Head of caudate nucleus (tissue), 42 donors: ENCODE measurements around the gene MYO1E.

Experiments used
- DNase-seq, 42 donors: peaks; one replicate each; pipeline versions ENCODE4 v3.0.0 to v3.0.0-alpha.2; 2020 to 2021; ENCODE audit warnings: mixed read lengths in 7 of 42
- intact Hi-C: fragments of 100-400 bp; cut with DNase I; formaldehyde crosslinking; loops from one replicate; pipeline ENCODE4 v1.15.0; 2022

Gene MYO1E

GRCh38 chr15:59251001-59251845 is 121.4 kb downstream of the MYO1E start:
- no peak for DNase-seq
- intact Hi-C loops, result no loop called here

GRCh38 chr15:59250249-59250648 is 122.4 kb downstream of the MYO1E start:
- no peak for DNase-seq
- intact Hi-C loops, result no loop called here

DNA sequence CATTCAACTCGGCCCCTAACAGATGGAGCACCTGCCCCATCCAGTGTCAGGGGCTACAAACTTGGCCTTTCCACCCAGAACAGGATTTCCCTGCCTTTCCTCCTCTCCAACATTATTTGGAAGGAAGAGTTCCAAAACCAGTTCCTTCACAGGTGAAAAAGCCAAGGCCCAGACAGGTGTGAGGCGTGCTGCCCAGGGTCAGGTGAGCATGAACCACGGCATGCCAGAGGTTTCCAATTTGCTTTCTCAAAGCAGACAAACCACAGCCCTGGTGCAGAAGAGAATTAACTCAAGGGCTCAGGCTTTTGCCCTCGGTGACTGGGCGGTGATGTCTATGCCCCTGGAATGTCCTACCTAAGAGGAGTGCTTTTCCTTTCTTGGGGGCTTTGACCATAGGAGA is 122.9 kb downstream of the MYO1E start:
- intact Hi-C loops, result loop anchor here (10.0 kb wide), 1 partner anchor 245 kb away; no protein-coding TSS in a partner anchor
- DNase-seq, result no peak

DNA sequence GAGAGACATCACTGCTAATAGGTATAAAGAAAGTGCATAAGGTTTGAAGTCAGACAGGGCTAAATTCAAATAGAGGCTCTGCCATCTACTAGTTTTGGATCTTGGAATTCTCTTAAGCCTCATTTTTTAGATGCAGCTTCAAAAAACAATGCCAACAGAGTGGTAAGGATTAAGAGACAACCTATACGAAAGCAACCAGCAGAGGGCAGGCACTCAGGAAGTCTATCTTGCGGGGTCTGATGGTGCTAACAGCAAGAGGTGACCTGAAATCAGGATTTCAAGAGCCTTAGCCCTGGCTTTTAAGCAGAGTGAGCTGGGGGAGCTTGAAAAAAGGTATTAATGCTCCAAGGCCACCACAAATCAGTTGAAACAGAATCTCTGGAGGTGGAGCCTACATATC is 125.3 kb downstream of the MYO1E start:
- intact Hi-C loops, result loop anchor here (10.0 kb wide), 1 partner anchor 247 kb away; no protein-coding TSS in a partner anchor
- peak; percentile 22 to 89 (median 71) for DNase-seq

DNA sequence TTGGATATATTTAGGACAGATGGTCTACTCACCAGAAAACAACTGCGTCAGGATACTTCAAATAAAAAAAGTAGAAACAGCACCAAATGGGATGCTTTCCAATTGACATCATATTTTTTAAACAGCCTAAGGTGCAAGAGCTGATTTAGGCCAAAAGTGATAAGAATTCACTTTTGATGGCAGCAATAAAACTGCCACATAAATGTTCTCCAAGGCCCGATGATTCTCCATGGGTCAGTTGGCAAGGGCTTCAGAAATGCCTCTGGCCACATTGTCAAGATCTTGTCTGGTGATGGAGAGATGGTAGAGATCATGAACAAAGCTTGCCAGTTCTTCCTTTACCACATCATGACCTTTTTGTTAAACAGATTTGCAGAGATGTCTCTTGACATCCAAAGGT is 127.1 kb downstream of the MYO1E start:
- DNase-seq, result no peak
- intact Hi-C loops, result loop anchor here (10.0 kb wide), 1 partner anchor 249 kb away; no protein-coding TSS in a partner anchor

DNA sequence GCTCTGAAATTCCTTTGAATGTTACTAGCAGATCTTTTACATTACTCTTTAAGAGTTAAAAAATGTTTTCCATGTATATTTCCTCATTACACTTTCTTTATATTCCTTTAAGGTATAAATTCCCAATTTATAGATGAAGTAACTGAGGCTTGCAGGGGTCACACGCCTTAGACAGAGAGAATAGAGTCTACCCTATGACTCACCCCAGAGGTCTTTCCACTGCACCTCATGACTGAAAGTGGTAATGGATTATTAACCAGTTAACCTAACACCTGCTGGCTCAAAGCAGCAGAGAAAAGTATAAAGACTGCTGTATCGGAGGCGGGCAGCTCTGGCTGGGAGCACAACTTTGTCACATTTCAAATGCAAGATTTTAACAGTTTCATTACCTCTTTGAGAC is 128.3 kb downstream of the MYO1E start:
- intact Hi-C loops, result loop anchor here (10.0 kb wide), 1 partner anchor 250 kb away; no protein-coding TSS in a partner anchor
- DNase-seq, result peak in 1 of 42 donors; percentile 16

GRCh38 chr15:59243622-59244021 is 129.0 kb downstream of the MYO1E start:
- peak in 1 of 42 donors; percentile 33 for DNase-seq
- intact Hi-C loops, result loop anchor here (10.0 kb wide), 1 partner anchor 251 kb away; no protein-coding TSS in a partner anchor

- DNase-seq, result no peak
- intact Hi-C loops, result loop anchor here (10.0 kb wide), 1 partner anchor 252 kb away; no protein-coding TSS in a partner anchor
These were observed 130.0 kb downstream of the MYO1E start for GRCh38 chr15:59242649-59243048.

GRCh38 chr15:59240036-59240435 is 132.6 kb downstream of the MYO1E start:
- intact Hi-C loops, result loop anchor here (10.0 kb wide), 1 partner anchor 255 kb away; no protein-coding TSS in a partner anchor
- no peak for DNase-seq

DNA sequence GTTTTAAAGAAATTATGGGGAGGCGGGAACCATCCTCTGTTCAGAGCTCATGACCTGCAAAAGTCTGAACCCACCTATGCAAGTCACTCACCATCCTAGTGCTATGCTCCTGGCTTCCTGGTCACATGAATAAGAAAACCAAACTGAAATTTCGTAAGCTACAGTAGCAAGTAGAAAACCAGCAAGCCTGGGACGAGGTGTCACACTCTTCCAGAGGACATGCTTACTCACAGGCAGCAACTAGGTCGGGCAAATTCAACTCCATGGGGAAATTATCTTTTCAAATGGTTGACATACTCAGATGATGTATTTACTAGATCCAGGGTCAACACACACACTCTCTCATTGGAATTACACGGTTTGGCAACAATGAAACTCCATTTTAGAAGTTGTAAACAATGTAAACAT is 134.7 kb downstream of the MYO1E start:
- peak in 1 of 42 donors; percentile 24 for DNase-seq
- intact Hi-C loops, result no loop called here

DNA sequence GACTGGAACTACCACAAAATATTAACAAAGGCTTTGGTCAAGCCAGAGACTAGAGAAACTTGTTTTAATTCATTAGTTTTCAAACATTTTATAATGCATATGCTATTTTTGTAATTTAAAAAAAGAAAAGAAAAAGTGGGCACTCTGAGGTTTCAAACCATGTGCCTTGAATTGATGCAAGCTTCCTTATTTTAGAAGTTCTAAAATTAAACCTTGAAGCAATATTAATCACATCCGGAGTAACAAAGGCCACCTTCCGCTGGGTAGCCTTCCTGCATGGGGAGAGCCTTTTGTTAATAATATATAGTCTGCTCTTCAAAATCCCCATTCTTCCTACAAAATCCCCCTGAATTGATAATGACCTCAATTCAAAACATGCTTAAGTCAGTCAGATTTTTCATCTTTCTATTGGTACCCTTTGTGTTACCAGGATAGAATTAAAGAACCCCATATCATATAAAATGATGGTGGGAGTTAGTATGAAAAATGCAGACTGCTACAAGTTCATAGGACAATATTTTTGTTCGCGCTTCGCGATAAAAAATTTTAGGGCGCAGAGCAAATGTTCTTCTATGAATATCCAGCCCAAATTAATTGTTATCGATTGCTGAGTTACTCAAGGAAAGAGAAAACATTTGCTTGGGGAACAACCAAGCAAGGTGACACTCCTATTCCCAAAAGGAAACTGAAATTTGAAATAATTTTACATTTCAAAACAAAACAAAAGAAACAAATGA is 135.4 kb downstream of the MYO1E start:
- intact Hi-C loops, result no loop called here
- DNase-seq, result peak in 1 of 42 donors; percentile 41

DNA sequence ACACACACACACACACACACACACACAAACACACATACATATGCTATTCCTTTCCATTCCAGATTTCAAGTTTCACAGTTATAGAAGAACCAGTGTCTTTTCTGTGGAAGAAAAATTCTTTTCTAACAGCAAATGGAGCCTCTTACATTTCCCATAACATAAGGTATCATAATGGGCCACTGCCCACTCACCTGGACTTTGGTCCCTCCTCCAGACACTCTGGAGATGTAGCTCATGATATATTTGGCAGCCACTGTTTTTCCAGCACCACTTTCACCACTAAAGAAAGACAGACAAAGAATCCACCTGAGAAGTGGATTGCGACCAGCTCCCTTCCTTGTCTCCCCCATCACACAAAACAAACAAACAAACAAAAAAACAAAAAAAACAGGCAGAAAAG is 136.3 kb downstream of the MYO1E start:
- intact Hi-C loops, result no loop called here
- no peak for DNase-seq

DNA sequence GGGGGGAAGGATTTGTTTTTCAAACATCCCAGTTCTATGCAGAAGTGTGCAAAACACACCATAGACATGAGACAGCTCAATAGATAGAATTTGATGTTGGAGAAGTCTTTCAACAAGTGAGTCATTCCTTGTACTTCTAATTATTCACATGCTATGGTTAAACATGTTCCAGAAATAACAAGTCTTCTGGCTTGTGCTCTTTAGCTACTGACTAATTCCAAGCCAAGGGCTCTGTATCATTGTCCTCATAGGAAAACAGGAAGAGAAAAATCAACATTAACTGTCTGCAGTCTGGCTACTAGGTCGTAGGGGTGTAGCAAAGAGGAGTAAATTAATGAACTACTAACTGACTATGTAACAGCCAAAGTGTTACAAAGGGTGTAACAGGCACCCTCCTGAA is 140.2 kb downstream of the MYO1E start:
- intact Hi-C loops, result no loop called here
- DNase-seq, result no peak

GRCh38 chr15:59230531-59231055 is 142.1 kb downstream of the MYO1E start:
- intact Hi-C loops, result no loop called here
- no peak for DNase-seq

DNA sequence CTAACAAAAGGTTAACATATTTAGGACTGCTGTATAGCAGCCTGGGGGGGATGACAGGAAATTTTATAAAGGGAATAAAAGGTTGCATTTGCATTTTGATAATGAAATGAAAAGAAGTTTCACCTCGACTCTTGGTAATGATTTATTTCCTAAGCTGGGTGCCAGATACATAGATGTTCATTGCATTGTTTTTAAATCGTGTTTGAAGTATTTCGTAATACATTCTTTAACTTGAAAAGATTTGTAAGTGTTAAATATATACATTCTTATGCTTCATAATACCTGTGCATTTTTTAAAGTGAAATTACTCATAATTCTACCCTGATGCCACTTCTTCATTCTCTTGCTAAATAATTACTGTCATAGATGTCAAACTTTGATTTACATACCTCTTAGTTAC is 143.2 kb downstream of the MYO1E start:
- intact Hi-C loops, result no loop called here
- DNase-seq, result no peak

GRCh38 chr15:59229015-59229414 is 143.7 kb downstream of the MYO1E start:
- intact Hi-C loops, result no loop called here
- DNase-seq, result no peak

DNA sequence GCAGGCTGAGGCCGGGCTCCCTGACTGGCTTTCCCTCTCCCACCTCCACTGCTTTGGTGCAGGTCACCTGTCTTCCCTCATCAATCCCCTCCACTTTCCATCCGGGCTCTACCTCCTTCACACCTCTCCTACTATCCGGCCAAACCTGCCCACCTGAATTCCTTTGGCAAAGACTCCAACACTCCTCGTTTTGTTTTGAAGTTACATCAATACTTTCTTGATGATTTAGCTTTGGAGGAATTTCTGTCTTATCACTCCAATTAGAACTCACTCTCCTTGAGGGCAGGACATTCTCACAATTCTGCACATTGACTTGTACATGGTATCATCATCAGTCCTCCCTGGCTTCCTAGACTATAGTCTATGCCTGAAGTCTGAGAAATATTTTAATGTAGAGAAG is 145.7 kb downstream of the MYO1E start:
- no peak for DNase-seq
- intact Hi-C loops, result no loop called here

- no peak for DNase-seq
- intact Hi-C loops, result no loop called here
These were observed 148.2 kb downstream of the MYO1E start for GRCh38 chr15:59224474-59224873.

DNA sequence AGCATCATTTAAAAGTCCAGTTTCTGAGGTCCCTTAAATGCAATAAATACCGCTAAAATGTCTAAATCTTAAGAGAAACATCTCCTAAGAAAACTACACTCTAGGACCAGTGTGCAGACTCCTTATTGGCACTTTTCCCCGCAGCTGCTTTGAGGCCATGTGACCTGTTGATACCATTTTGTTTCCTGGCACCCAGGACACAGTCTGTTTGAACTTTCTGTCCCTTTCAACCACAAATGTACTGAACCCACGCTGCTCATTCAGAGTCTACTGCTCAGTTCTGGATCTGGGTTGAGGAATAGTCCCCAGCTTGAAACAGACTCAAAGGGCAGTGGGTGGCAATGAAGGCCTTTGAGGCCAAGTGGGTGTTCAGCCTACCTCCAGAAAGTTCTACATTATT is 148.9 kb downstream of the MYO1E start:
- intact Hi-C loops, result no loop called here

More for the DNA sequence above, 148.9 kb downstream of the MYO1E start:
- DNase-seq, result peak in 1 of 42 donors; percentile 8
